Measurements from ENCODE around the gene NF2.

DNA sequence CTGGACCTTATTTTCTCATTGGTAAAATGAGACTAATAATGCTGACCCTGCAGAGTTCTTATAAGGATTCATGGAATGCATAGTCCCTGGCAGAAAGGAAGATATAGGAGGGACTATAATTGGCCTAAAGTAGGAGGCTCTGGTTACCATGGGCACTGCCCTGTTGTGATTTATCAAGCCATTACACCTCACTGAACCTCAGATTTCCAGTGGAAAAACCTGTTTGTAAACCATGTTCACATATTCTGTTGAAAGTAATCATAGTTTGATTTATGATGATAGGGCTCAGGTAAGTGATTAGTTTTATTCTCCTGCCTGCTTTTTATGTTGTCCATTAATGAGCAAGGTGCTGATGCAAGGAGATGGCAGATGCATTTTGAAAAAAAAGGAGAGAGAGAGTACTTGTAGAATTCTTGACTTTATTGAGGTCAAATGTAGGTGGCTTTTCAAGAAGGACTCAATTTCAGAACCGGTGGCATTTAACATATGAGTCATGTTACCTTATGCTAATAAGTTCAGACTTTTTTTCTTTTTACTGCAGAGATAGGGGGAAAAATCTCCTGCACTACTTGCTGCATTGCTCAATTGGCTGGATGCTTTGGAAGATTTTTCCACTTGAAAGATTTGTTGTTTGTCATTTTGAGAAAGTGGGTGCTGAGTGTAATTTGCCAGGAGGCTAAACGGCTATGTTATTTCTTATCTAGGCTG lies 14.6 kb downstream of the NF2 start:
- TF ChIP-seq BACH2 (CRISPR knock-in tag; IDR thresholded peaks at IDR 0.05; ENCODE audit: borderline replicate concordance) (no peak), PPARA (CRISPR knock-in tag; IDR thresholded peaks at IDR 0.05; ENCODE audit: borderline replicate concordance) (no peak), ZNF565 (CRISPR knock-in tag; conservative IDR thresholded peaks at IDR 0.05; ENCODE audit: low read depth) (no peak), PATZ1 (CRISPR knock-in tag; IDR thresholded peaks at IDR 0.05; ENCODE audit: borderline replicate concordance) (no peak), OSR1 (CRISPR knock-in tag; IDR thresholded peaks at IDR 0.05) (no peak), ZFP30 (CRISPR knock-in tag; IDR thresholded peaks at IDR 0.05) (no peak), ESRRG (CRISPR knock-in tag; IDR thresholded peaks at IDR 0.05) (0 out of 2 replicates have a peak, but pooled peaks have one; percentile 38), ARNTL (CRISPR knock-in tag; IDR thresholded peaks at IDR 0.05; ENCODE audit: borderline replicate concordance, low read depth) (no peak), RARB (CRISPR knock-in tag; IDR thresholded peaks at IDR 0.05) (no peak)
- TF ChIP-seq, protein P1, sequence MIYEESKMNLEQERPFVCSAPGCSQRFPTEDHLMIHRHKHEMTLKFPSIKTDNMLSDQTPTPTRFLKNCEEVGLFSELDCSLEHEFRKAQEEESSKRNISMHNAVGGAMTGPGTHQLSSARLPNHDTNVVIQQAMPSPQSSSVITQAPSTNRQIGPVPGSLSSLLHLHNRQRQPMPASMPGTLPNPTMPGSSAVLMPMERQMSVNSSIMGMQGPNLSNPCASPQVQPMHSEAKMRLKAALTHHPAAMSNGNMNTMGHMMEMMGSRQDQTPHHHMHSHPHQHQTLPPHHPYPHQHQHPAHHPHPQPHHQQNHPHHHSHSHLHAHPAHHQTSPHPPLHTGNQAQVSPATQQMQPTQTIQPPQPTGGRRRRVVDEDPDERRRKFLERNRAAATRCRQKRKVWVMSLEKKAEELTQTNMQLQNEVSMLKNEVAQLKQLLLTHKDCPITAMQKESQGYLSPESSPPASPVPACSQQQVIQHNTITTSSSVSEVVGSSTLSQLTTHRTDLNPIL (CRISPR knock-in tag; IDR thresholded peaks at IDR 0.05; ENCODE audit: low read depth): no peak

Data from SK-N-SH treated with all-trans-retinoic acid at 6 μM for 48 hours (cell line).